Measurements from ENCODE around the gene TAB2.

TAB2 gene

GRCh38 chr6:149324428-149324827, 6.9 kb downstream of the TAB2 start:
- DNase-seq (ENCODE audit: extremely low read depth, low read depth), result no peak
- H3K4me3 ChIP-seq (replicated peaks; ENCODE audit: low read depth, low read length), result no peak overlapping the region
- no peak for TF ChIP-seq CTCF (IDR thresholded peaks at IDR 0.05; ENCODE audit: low read depth, low read length, missing control alignments)

DNA sequence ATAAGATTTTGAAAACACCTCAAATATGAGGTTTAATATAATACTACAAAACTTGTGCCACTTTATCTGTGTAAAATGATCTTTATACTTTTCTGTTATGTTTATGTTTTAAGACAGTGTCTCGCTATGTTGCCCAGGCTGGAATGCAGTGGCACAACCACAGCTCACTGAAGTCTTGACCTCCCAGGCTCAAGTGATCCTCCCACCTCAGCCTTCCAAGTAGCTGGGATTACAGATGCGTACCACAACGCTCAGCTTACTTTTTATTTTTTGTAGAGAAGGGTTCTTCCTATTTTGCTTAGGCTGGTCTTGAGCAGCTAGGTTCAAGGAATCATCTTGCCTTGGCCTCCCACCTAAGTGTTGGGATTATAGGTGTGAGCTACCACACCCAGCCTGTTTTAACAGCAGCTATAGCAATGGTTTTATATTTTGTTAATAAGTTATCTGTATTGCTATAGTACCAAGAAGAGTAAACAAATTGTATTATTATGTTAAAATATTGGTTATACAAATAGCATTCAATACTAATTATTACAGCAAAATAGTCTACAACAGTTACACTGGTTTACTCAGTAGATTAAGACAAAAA, 8.2 kb downstream of the TAB2 start:
- no peak for DNase-seq (ENCODE audit: extremely low read depth, low read depth)
- no peak overlapping the region for H3K4me3 ChIP-seq (replicated peaks; ENCODE audit: low read depth, low read length)
- no peak for TF ChIP-seq CTCF (IDR thresholded peaks at IDR 0.05; ENCODE audit: low read depth, low read length, missing control alignments)

DNA sequence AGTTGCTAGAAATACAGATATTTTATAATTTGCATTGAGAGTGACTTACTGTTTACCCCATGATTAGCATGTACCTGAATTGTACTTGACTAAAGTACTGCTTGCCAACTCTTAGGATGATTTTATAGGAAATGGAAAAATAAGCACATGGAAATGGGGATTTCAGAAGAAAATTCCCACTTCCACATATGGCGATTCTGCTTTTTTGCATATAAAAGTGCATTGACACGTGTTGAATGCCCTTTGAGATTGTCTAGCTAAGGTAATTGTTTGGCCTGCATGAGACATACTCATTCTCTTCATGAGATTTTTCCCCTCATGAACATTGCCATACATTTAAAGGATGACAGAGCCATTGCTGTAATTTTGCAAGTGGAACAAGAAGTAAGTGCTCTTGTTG, 10.1 kb downstream of the TAB2 start:
- no peak for TF ChIP-seq CTCF (IDR thresholded peaks at IDR 0.05; ENCODE audit: low read depth, low read length, missing control alignments)
- no peak overlapping the region for H3K4me3 ChIP-seq (replicated peaks; ENCODE audit: low read depth, low read length)
- DNase-seq (ENCODE audit: extremely low read depth, low read depth), result no peak

- no peak for TF ChIP-seq CTCF (IDR thresholded peaks at IDR 0.05; ENCODE audit: low read depth, low read length, missing control alignments)
- no peak overlapping the region for H3K4me3 ChIP-seq (replicated peaks; ENCODE audit: low read depth, low read length)
- DNase-seq (ENCODE audit: extremely low read depth, low read depth), result no peak
These were observed 10.6 kb downstream of the TAB2 start for GRCh38 chr6:149328083-149328482.

DNA sequence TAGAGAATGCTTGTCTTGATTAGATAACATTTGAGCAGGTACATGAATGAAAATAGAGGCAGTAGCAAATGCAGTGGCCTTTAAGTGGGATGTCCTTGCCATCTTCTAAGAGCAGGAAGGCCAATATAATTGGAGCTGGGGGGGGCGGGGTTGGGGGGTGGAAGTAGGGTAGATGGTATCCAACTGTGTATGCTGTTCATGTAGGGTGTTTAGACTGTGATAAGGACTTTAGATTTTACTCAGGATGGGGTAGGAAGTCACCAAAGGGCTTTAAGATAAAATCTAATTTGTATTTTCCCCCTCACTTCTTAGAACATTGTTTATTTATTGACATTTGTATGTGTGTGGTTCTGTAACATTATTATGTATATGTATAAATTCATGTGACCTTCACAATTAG, 12.0 kb downstream of the TAB2 start:
- no peak for DNase-seq (ENCODE audit: extremely low read depth, low read depth)
- no peak for TF ChIP-seq CTCF (IDR thresholded peaks at IDR 0.05; ENCODE audit: low read depth, low read length, missing control alignments)

DNA sequence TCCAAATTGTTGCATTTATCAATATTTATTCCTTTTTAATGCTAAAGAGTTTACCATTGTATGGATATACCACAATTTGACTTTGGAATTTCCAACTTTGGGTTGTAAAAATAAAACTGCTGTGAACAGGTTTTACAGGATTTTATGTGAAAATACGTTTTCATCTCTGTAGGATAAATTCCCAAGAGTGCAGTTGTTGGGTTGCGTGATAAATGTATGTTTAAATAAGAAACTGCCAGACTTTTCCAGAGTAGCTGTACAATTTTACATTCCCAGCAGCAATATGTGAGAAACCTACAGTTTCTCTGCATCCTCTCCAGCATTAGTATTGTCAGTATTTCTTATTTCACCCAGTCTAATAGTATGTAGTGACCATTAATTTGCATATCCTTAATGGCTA, 12.6 kb downstream of the TAB2 start:
- no peak for DNase-seq (ENCODE audit: extremely low read depth, low read depth)
- TF ChIP-seq CTCF (IDR thresholded peaks at IDR 0.05; ENCODE audit: low read depth, low read length, missing control alignments), result no peak
- H3K4me3 ChIP-seq (replicated peaks; ENCODE audit: low read depth, low read length), result no peak overlapping the region

More for the DNA sequence above, 12.0 kb downstream of the TAB2 start:
- H3K4me3 ChIP-seq (replicated peaks; ENCODE audit: low read depth, low read length), result no peak overlapping the region
